ENCODE measurements around the gene CIAO1.
A peak's percentile ranks its signal among the peaks of the same experiment; 100 is the strongest.

Gene CIAO1

GRCh38 chr2:96305091-96305978, 39.3 kb downstream of the CIAO1 start, which contains the start of gene SNRNP200:
TSS of gene SNRNP200 (minus strand) at chr2:96305546. CDS start at chr2:96305437, 109 bp downstream.
- peak; percentile 76 for DNase-seq (ENCODE audit: low read depth)
- no peak for TF ChIP-seq CTCF (conservative IDR thresholded peaks at IDR 0.05; ENCODE audit: low read depth, low read length)
- H3K4me3 ChIP-seq (ENCODE audit: low read depth, low read length) = peak within 1 kb of the TSS; percentile 98

- TF ChIP-seq CTCF (conservative IDR thresholded peaks at IDR 0.05; ENCODE audit: low read depth, low read length) = no peak
- no peak for DNase-seq (ENCODE audit: low read depth)
- peak overlapping the region; percentile 98 for H3K4me3 ChIP-seq (ENCODE audit: low read depth, low read length)
These were observed 39.9 kb downstream of the CIAO1 start for GRCh38 chr2:96305979-96306308.

- H3K4me3 ChIP-seq (ENCODE audit: low read depth, low read length) = peak overlapping the region; percentile 98
- no peak for TF ChIP-seq CTCF (conservative IDR thresholded peaks at IDR 0.05; ENCODE audit: low read depth, low read length)
- no peak for DNase-seq (ENCODE audit: low read depth)
These were observed 40.3 kb downstream of the CIAO1 start for GRCh38 chr2:96306370-96306769.

DNA sequence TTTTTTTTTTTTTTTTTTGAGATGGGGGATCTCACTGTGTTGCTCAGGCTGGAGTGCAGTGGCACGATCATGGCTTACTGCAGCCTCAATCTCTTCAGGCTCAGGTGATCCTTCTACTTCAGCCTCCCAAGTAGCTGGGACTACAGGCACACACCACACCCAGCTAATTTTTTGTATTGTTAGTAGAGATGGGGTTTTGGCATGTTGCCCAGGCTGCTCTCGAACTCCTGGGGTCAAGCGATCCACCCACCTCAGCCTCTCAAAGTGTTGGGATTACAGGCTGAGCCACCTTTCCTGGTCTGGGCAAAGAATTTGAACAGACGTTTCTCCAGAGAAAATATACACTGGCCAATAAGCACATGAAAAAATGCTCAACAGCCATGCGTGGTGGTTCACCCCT, 42.2 kb downstream of the CIAO1 start:
- no peak for DNase-seq (ENCODE audit: low read depth)
- H3K4me3 ChIP-seq (ENCODE audit: low read depth, low read length) = no peak overlapping the region
- TF ChIP-seq CTCF (conservative IDR thresholded peaks at IDR 0.05; ENCODE audit: low read depth, low read length) = no peak

- DNase-seq (ENCODE audit: low read depth) = no peak
- no peak for TF ChIP-seq CTCF (conservative IDR thresholded peaks at IDR 0.05; ENCODE audit: low read depth, low read length)
- H3K4me3 ChIP-seq (ENCODE audit: low read depth, low read length) = no peak overlapping the region
These were observed 49.0 kb downstream of the CIAO1 start for GRCh38 chr2:96315005-96315399.

GRCh38 chr2:96315400-96316071, 49.5 kb downstream of the CIAO1 start:
- TF ChIP-seq CTCF (conservative IDR thresholded peaks at IDR 0.05; ENCODE audit: low read depth, low read length) = no peak
- peak; percentile 80 for DNase-seq (ENCODE audit: low read depth)
- no peak overlapping the region for H3K4me3 ChIP-seq (ENCODE audit: low read depth, low read length)
